H1 (cell line): ENCODE results near the gene HABP4. TPM values are rescaled to one million over a fixed set of nuclear protein-coding genes. Genes with fewer than 3 reads are reported as not detected.

ENCODE experiments used
- CTCF ChIP-seq, 3 experiments: IDR thresholded peaks; 1 replicate in 2 of 3; 2 replicates in 1 of 3; pipeline versions ENCODE4 v1.5.1 to v1.6.1; 2011; ENCODE audit warnings: low read length in 3 of 3, mild to moderate bottlenecking in 3 of 3, inconsistent platforms in 2 of 3, low read depth in 1 of 3, moderate library complexity in 1 of 3; ENCODE audit not compliant: insufficient read depth in 1 of 3; ENCODE audit errors: control extremely low read depth in 1 of 3
- MAFK ChIP-seq: IDR thresholded peaks from 2 replicates; pipeline ENCODE4 v1.6.1; 2012; ENCODE audit warnings: low read depth, mild to moderate bottlenecking, improper control_type of control experiment, low read length
- RAD21 ChIP-seq, 2 experiments: IDR thresholded peaks in 1 of 2; conservative IDR thresholded peaks in 1 of 2; 2 replicates each; pipeline ENCODE4 v1.6.1; 2011; ENCODE audit warnings: low read depth in 2 of 2, low read length in 2 of 2, improper control_type of control experiment in 1 of 2, inconsistent platforms in 1 of 2, mild to moderate bottlenecking in 1 of 2, moderate library complexity in 1 of 2
- RBBP5 ChIP-seq: IDR thresholded peaks from 2 replicates; pipeline ENCODE4 v1.7.1; 2012; ENCODE audit warnings: low read depth, mild to moderate bottlenecking, inconsistent platforms, low read length, moderate library complexity, borderline replicate concordance
- RFX5 ChIP-seq: IDR thresholded peaks from 2 replicates; pipeline ENCODE4 v1.6.1; 2011; ENCODE audit warnings: low read depth, low read length, improper control_type of control experiment, borderline replicate concordance
- RNF2 ChIP-seq: fragments of 200-900, 300-1000 bp; sonication (generic); IDR thresholded peaks from 2 replicates; pipeline ENCODE4 v1.7.1; 2016; ENCODE audit warnings: borderline replicate concordance, low read depth, mild to moderate bottlenecking, antibody characterized with exemption, low read length; ENCODE audit not compliant: poor library complexity, severe bottlenecking; ENCODE audit errors: missing control alignments
- SAP30 ChIP-seq: fragments of 300-600 bp; sonication (generic); IDR thresholded peaks from 2 replicates; pipeline ENCODE4 v1.7.1; 2012; ENCODE audit warnings: low read length, moderate library complexity, mild to moderate bottlenecking, inconsistent platforms; ENCODE audit not compliant: insufficient read depth, insufficient replicate concordance
- SRF ChIP-seq: IDR thresholded peaks from 2 replicates; pipeline ENCODE4 v1.6.1; 2011; ENCODE audit warnings: mild to moderate bottlenecking, low read depth, low read length, moderate library complexity
- TAF7 ChIP-seq: optimal IDR thresholded peaks from 2 replicates; pipeline ENCODE3; 2011; ENCODE audit warnings: low read depth, mild to moderate bottlenecking, inconsistent platforms, low read length, moderate library complexity, borderline replicate concordance
- polyA plus RNA-seq, 7 experiments: library from polyadenylated mRNA; depleted of rRNA in 3 of 7; stranded (reverse) in 5 of 7; unstranded in 2 of 7; fragments of >200 nt in 5 of 7; fragments of 200-250 nt in 2 of 7; gene quantifications; 1 replicate in 5 of 7; 2 replicates in 1 of 7; 4 replicates in 1 of 7; pipeline versions ENCODE4 v1.2.1 to v1.2.3, GENCODE V29; 2011 to 2013; ENCODE audit warnings: missing spikeins in 2 of 7, mixed read lengths in 2 of 7
- total RNA-seq: library from RNA; stranded (reverse); fragmentation: NEBNext Ultra II Directional; extraction: Animal tissue kit (Norgen Biotek cat#: 25700); gene quantifications from 2 replicates; pipeline ENCODE4 v1.2.1, GENCODE V29; 2021

The HABP4 gene
- total and polyA plus RNA-seq, 2 of the 8 experiments (the other 6 are each of a cell fraction or from before 2014, with no cell fraction given): 3.3 to 11.2 TPM

GRCh38 chr9:96449845-96450612 lies at the start of gene HABP4 (continued):
- TF ChIP-seq TAF7 (no peak), CTCF (IDR thresholded peaks at IDR 0.05; ENCODE audit: control extremely low read depth in 1 of 3, insufficient read depth in 1 of 3, low read depth in 1 of 3, low read length in 3 of 3) (no peak), RAD21 (IDR thresholded peaks at IDR 0.05 in 1 of 2, conservative IDR thresholded peaks at IDR 0.05 in 1 of 2; ENCODE audit: low read depth in 2 of 2, low read length in 2 of 2) (no peak), RNF2 (no peak), SRF (no peak), RBBP5 (peak; percentile 60), SAP30 (no peak), RFX5 (no peak), MAFK (no peak)
